OCI-LY7 (cell line): Measurements from ENCODE around the gene FAM234B.

ENCODE experiments used
- CTCF ChIP-seq: fragments of 200-600 bp; sonication (generic); conservative IDR thresholded peaks from 2 replicates; pipeline ENCODE4 v1.5.1; 2014; ENCODE audit warnings: mild to moderate bottlenecking, antibody characterized with exemption, low read length, moderate library complexity, mixed read lengths
- EZH2phosphoT487 ChIP-seq: fragments of 200-600 bp; sonication (generic); IDR thresholded peaks from 2 replicates; pipeline ENCODE4 v1.6.1; 2018; ENCODE audit warnings: low read depth, borderline replicate concordance, mild to moderate bottlenecking, mixed run types, antibody characterized with exemption, low read length, moderate library complexity, mixed read lengths

GRCh38 chr12:13060581-13060980, 16.4 kb downstream of the FAM234B start:
- TF ChIP-seq CTCF (no peak), EZH2phosphoT487 (no peak)
